GM13977 (cell line): ENCODE results near the gene FAT1.

Experiments
- DNase-seq: peaks from one replicate; pipeline ENCODE4 v3.0.0; 2012; ENCODE audit warnings: low spot score
- in situ Hi-C: fragments of 300-500 bp; cut with MboI; formaldehyde crosslinking; loops from one replicate; pipeline ENCODE4 v1.12.0; 2022; ENCODE audit warnings: low sequenced_read_pairs, low pct_unique_long_range_greater_than_20kb, mixed read lengths, inconsistent platforms; ENCODE audit not compliant: unreplicated experiment
- TF ChIP-seq, protein P1 (sequence below): IDR thresholded peaks from 2 replicates; pipeline ENCODE4 v1.5.1; 2012; ENCODE audit warnings: mild to moderate bottlenecking, control low read depth; ENCODE audit not compliant: insufficient read depth; ENCODE audit errors: extremely low read depth, missing control alignments

Gene FAT1

DNA sequence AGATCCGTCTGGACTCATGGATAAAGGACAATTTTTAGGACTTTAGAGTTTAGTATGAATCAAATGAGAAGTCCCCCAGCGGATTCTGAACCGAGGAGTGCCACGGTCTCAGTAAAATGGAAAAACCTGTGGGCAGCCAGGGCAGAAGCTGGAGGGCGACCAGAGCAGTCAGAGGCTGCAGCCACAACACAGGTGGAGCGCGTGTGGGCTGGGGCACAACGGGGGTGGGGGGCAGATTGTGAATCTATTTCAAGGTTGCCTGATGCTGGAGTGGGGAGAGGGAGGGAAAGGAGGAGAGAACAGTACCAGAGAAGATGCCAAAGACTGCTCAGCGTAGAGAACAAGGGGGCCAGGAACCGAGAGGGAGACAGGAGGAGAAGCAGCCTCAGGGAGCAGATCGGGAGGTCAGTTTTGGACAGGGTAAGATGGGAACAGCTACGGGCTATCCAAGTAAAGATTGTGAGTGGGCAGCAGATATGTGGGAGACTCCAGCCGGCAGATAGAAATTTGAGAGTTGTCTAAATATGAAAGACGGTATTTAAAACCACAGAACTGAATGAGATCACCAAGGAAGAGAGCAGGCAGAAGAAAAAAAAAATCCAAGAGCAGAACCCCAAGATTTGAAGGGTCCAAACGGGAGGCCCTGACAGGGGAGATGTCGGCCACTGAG lies 9.5 kb downstream of the FAT1 start:
- TF ChIP-seq, protein P1, sequence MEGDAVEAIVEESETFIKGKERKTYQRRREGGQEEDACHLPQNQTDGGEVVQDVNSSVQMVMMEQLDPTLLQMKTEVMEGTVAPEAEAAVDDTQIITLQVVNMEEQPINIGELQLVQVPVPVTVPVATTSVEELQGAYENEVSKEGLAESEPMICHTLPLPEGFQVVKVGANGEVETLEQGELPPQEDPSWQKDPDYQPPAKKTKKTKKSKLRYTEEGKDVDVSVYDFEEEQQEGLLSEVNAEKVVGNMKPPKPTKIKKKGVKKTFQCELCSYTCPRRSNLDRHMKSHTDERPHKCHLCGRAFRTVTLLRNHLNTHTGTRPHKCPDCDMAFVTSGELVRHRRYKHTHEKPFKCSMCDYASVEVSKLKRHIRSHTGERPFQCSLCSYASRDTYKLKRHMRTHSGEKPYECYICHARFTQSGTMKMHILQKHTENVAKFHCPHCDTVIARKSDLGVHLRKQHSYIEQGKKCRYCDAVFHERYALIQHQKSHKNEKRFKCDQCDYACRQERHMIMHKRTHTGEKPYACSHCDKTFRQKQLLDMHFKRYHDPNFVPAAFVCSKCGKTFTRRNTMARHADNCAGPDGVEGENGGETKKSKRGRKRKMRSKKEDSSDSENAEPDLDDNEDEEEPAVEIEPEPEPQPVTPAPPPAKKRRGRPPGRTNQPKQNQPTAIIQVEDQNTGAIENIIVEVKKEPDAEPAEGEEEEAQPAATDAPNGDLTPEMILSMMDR: no peak
- DNase-seq: no peak
- in situ Hi-C loops: no loop called here

DNA sequence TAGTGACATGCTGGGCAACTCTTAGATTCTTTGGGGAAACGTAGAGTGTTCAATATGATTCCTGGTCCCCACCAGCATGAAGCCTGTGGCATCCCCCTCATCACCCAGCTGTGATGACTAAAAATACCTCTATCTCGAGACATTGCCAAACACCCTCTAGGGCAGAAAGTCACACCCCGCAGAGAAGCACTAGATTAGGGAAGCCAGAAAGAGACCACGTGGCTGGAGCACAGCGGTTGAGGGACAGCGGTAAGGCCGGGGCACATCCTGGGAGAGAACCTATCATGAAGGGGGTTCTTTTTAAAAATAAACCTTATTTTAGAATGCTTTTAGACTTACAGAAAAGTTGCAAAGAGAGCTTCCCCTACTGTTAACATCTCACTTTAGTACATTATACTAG lies 11.0 kb downstream of the FAT1 start:
- DNase-seq: no peak
- TF ChIP-seq, protein P1: no peak
- in situ Hi-C loops: no loop called here

DNA sequence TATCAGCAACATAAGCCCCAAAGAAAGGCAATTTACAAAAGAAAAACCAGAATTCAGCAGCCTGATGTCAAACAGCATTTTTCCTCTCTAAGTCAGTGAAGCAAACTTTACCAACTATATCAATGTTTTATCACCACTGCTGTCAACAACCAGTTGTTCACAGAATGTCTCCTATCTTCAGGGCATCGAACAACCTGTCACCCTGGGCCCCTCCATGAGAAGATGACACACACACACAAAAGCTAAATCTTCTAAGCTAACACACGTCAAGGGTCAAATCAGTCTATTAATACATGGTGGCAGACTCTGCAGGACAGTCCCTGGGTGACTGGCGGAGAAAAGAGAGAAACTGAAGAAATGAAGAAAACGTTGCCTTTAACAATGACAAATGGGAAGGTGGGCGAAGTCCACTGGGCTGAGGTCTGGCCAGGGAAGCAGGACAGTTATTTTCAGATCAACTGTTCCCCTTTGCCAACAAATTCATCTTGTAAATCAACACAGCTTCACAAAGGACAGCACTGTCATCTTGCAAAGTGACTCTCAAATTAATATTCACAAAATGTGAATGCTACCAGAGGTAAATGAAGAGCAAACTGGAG lies 13.0 kb downstream of the FAT1 start:
- in situ Hi-C loops: no loop called here
- TF ChIP-seq, protein P1: no peak
- no peak for DNase-seq

DNA sequence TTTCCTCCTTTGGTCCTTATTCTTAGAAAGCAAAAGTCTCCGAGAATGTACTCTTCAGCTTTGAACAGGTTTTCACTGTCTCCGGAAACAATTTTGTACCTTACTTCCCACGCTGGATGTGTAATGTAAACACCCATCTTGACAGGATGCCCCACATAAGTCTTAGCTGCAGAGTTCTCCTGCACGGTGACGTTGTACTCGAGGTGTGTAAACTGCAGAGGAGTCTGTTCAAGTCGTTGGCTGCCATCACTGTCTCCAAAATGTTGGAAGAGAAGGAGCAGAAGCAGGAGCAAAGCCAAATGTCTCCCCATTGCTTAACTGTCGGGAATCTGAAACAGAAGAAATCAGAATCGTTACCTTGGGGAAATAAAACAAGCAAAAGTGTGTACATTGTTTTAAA lies 14.1 kb downstream of the FAT1 start:
- no peak for DNase-seq
- TF ChIP-seq, protein P1: no peak
- in situ Hi-C loops: no loop called here

DNA sequence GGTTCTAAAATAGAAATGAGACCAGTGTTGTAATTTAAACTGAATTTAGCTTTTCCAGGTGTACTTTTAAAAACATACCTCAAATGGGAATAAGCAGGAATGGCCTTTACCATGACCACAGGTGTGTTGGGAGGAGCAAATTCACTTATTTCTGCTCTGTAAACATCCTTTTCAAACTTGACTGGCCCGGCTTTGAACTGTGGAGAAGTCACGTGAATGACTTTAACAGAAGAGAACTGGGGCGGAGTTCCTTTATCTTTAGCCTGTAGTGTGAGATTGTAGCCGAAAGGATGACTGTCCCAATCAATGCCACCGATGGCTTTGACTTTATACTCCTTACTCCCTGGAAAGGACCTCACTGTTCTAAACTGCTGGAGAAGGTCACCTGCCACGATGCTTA lies 15.1 kb downstream of the FAT1 start:
- no peak for DNase-seq
- in situ Hi-C loops: no loop called here
- TF ChIP-seq, protein P1: no peak

DNA sequence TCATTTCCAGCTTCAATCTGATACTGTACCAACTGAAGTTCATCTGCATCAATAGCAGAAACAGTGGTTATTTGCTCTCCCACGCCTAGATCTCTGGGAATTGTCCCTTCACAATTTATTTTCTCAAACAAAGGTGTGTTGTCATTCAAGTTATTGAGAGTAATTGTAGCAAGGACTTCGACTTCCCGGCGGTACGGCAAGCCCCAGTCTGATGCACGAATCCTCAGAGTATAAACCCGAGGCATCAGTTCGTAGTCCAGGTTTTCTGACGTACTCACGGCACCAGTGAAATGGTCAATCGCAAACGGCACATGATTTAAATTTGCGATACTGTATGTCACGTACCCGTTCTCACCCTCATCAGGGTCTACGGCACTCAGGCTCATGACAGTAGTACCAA lies 15.7 kb downstream of the FAT1 start:
- no peak for DNase-seq
- TF ChIP-seq, protein P1: no peak
- in situ Hi-C loops: no loop called here

DNA sequence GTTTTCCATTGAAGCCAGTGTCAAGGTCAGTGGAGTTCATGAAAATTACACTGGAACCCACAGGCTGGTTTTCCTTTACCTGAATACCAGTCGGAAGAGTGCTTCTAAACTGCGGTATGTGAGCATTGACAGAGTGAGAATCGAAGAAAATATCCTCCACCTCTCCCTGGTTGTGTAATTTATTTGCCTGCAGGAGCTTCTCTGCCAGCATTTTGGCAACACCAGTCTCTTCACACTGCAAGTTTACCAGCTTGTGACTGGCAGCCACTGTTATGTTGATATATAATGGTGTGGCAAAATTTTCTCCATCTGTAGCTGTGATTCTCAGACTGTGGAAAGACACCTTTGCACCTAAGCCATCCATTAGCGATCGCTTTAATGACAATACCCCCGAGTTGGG lies 16.1 kb downstream of the FAT1 start:
- in situ Hi-C loops: no loop called here
- TF ChIP-seq, protein P1: no peak
- no peak for DNase-seq
